ENCODE results near the gene FHL2.

DNA sequence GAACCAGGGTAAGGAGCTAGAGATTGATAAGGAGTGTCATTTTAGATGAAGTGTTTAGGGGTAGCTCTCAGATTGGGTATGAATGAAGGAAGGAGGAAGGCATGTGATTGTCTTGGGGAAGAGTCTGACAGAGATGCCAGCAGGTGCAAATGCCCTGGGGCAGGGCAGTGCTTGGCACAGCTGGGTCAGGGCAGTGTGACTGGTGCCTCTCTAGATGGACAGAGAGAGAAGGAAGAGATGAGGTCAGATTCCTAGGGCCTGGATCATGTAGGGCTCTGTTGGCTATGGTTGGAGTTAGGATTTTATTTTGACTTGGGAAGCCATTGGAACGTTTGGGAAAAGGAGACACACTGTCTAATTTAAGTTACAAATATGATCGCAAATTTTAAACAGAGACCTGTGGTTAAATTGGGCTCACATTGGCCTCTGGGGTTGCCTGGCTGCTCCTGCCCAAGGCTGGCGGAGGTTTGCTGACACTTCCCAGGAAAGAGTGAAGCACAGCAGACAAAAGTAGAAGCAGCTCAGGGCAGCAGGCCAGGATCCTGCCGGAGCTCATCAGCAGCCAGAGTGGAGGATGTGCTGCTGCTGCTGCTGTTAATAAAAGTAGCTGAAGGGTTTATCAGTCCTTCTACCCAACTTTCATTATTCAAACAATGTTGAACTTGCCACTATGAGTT is 32.7 kb upstream of the FHL2 start:
- TF ChIP-seq POLR2A (IDR thresholded peaks at IDR 0.05; ENCODE audit: low read length), result no peak
- no peak for TF ChIP-seq GATA1 (IDR thresholded peaks at IDR 0.05; ENCODE audit: low read depth, low read length)

Measured in erythroblast (primary cell).